Brain microvascular endothelial cell (primary cell): ENCODE data around the gene WFDC12.

Experiments used
- DNase-seq: peaks from one replicate; pipeline ENCODE4 v3.0.0-alpha.2; 2020
- H3K27ac ChIP-seq: fragments of 250-450 bp; sonication (Bioruptor Pico); 2 replicates; pipeline ENCODE4 v1.5.1; 2020; ENCODE audit warnings: mild to moderate bottlenecking, moderate library complexity
- H3K27me3 ChIP-seq: fragments of 250-450 bp; sonication (Bioruptor Pico); replicated peaks from 2 replicates; pipeline ENCODE4 v1.5.1; 2020; ENCODE audit warnings: mild to moderate bottlenecking
- H3K36me3 ChIP-seq: fragments of 250-450 bp; sonication (Bioruptor Pico); replicated peaks from 2 replicates; pipeline ENCODE4 v1.5.1; 2020; ENCODE audit warnings: mild to moderate bottlenecking
- H3K4me3 ChIP-seq: 2 replicates; pipeline ENCODE4 v1.5.1; 2011; ENCODE audit warnings: low read depth, mild to moderate bottlenecking, control low read depth, low read length, moderate library complexity
- in situ Hi-C: cut with HindIII; loops from 2 replicates; pipeline ENCODE4 v1.10.0; 2017; ENCODE audit warnings: low sequenced_read_pairs, low pct_ligation_motif_present
- TF ChIP-seq, protein P1 (sequence below): IDR thresholded peaks from 2 replicates; pipeline ENCODE4 v1.5.1; 2011; ENCODE audit warnings: low read depth, mild to moderate bottlenecking, moderate library complexity, low read length, control low read depth, inconsistent platforms; ENCODE audit errors: missing control alignments

Gene WFDC12

DNA sequence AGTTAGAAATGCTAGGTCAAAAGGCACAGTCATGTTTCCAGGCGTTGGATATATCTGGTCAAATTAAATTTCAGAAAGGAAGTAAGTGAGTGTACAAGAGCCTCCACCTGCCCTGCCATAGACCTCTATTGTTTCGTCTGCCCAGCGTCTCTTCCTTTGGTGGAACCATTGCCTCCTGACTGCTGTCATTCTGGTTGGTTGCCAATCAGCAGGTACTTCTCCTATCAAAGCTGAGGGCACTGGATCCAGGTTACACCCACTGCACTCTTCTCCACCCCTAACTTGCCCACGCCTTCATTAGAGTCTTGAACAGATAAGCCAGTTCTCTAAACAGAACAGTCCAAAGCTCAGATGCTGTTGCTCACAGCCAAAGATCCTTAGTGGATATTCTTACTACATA is 6.7 kb downstream of the WFDC12 start:
- TF ChIP-seq, protein P1, sequence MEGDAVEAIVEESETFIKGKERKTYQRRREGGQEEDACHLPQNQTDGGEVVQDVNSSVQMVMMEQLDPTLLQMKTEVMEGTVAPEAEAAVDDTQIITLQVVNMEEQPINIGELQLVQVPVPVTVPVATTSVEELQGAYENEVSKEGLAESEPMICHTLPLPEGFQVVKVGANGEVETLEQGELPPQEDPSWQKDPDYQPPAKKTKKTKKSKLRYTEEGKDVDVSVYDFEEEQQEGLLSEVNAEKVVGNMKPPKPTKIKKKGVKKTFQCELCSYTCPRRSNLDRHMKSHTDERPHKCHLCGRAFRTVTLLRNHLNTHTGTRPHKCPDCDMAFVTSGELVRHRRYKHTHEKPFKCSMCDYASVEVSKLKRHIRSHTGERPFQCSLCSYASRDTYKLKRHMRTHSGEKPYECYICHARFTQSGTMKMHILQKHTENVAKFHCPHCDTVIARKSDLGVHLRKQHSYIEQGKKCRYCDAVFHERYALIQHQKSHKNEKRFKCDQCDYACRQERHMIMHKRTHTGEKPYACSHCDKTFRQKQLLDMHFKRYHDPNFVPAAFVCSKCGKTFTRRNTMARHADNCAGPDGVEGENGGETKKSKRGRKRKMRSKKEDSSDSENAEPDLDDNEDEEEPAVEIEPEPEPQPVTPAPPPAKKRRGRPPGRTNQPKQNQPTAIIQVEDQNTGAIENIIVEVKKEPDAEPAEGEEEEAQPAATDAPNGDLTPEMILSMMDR: no peak
- H3K4me3 ChIP-seq: no peak overlapping the region
- no peaks in the 10 kb centered on the region for H3K27me3 ChIP-seq
- no peaks in the 10 kb centered on the region for H3K36me3 ChIP-seq
- H3K27ac ChIP-seq: no peak overlapping the region
- in situ Hi-C loops: no loop called here
- no peak for DNase-seq

DNA sequence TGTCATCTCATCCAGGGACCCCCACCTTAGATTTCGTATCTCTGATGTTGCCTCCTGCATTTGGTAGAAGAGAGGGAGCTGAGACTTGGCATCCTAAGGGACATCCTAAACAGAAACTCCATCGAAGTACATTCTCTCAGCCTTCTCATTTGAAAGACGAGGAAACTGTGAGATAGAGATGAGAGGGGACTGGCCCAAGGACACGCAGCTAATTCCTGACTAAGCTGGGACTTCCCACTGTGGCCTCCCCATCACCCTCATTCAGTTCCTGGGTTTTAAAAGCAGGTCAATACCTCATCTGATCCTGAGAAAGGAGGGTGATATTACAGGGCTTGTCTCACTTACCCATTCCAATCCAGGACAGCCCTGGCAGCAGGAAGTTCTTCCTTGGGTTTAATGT is 8.4 kb downstream of the WFDC12 start:
- Histone ChIP-seq H3K27me3 (no peaks in the 10 kb centered on the region), H3K27ac (no peak overlapping the region), H3K4me3 (no peak overlapping the region), H3K36me3 (no peaks in the 10 kb centered on the region)
- in situ Hi-C loops: no loop called here
- no peak for DNase-seq
- TF ChIP-seq, protein P1: no peak

DNA sequence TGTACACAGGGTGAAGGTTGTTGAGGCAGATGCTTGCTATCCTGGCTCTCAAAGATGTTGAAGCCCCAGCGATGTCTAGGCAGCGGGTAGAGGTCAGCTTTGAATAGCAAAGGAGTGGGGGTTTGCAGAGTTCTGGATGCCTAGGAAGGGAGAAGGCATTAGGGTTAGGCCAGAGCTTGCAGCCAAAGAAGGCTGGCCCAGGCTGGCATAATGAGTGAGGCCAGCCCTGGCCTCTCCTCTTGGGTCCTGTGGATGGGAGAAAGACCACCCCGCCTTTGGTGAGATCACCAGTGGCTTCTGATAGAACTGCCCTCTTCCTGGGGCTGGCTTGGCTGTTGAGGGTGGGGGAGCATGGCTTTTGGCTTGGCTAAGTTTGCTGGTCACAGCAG is 8.9 kb downstream of the WFDC12 start:
- DNase-seq: no peak
- H3K27ac ChIP-seq: no peak overlapping the region
- no peak overlapping the region for H3K4me3 ChIP-seq
- H3K27me3 ChIP-seq: no peaks in the 10 kb centered on the region
- in situ Hi-C loops: no loop called here
- H3K36me3 ChIP-seq: no peaks in the 10 kb centered on the region
- TF ChIP-seq, protein P1: no peak

DNA sequence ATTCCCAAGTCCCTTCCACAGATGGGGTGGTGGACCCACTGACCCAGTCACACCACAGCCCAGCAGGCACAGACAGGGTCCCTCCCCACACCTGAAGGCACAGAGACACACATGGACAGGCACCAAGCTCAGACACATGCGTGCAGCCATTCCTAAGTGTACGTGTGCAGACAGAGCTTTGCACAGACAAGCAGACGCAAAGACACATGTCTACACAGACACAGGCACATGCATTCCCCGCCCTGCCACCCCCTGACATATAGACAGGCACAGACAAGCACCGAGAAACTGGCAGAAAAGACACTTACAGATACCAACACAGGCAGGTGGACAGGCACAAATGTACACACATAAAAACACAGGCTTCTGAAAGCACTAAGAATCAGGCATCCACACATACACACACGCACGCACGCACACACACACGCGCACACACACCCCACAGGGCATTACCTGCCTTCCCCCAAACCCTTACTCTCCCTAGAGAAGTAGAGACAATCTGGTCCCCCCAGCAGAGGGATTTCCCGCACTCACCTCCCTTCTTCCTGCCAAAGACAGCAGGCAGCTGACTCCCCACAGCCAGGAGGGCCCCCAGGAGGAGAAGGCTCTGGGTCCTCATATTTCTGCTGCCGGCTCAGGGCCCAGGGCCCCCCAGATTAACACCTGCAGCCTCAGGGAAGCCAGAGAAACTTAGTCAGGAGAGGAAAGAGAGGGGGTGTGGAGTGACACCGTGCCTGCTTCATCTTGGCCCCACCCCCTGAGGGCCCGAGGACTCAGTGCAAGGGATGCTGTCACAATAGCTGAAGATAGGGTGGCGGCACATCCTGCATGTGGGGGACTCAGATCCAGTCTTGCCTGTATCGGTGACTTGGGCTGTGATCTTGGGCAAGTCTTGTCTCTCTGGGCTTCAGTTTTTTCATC is 9.5 kb downstream of the WFDC12 start, which contains the start of gene WFDC5:
Gene WFDC5, minus strand, starts transcription at position 710 of the 921 bp plus-strand sequence. Its CDS starts 91 bp downstream, at position 619.
- TF ChIP-seq, protein P1: no peak
- no peak for DNase-seq
- Histone ChIP-seq H3K27ac (no peak within 1 kb of the TSS), H3K36me3 (no peaks in the 10 kb centered on the region), H3K27me3 (no peaks in the 10 kb centered on the region), H3K4me3 (no peak within 1 kb of the TSS)
- in situ Hi-C loops: no loop called here

DNA sequence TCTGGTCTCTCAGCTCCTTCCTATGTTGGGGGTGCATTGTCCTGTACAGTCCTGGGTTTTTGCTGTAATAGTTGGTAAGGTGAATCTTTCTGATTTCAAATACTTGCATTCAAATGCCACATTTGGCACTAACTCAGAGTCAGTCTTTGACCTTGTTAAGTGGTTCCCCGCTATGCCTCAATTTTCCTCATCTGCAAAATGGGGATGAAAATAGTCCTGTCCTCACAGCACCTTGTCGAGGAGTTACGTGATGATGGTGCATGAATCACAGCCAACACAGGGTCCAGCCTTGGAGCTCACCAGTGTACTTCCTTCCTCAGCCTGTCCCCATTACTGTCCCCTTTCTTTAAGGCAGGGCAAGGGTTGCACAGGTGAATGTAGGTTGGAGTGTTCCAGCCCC is 10.4 kb downstream of the WFDC12 start:
- H3K27me3 ChIP-seq: no peaks in the 10 kb centered on the region
- in situ Hi-C loops: no loop called here
- DNase-seq: no peak
- H3K36me3 ChIP-seq: no peaks in the 10 kb centered on the region
- TF ChIP-seq, protein P1: no peak
- H3K4me3 ChIP-seq: no peak overlapping the region
- no peak overlapping the region for H3K27ac ChIP-seq

DNA sequence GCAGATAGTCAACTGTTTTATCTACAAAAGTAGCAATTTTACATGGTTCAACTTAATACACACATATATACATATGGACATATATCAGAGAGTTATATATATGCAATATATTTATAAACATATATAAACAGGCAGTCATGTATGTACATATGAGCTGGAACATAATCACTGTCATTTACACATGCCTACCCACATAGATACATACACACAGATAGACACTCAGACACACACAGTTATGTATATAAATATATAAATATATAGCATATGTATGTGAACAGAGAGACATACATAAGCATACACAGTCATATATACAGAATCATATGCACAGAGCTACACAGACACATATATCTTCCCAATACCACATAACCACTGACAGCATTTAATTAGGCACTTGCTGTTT is 11.5 kb downstream of the WFDC12 start:
- H3K4me3 ChIP-seq: no peak overlapping the region
- in situ Hi-C loops: no loop called here
- TF ChIP-seq, protein P1: no peak
- DNase-seq: no peak
- no peak overlapping the region for H3K27ac ChIP-seq
- H3K36me3 ChIP-seq: no peaks in the 10 kb centered on the region
- H3K27me3 ChIP-seq: no peaks in the 10 kb centered on the region
